BE2C (cell line): ENCODE measurements around the gene PPA1.
"Not testable (repeated sequence)": the region's sequence is repeated elsewhere in the genome, so short reads cannot be mapped to it uniquely, and the experiment has no call there.

ENCODE experiments used
- DNase-seq: peaks from one replicate; pipeline ENCODE4 v3.0.0-alpha.2; 2020
- H3K27me3 ChIP-seq: fragments of 250-450 bp; sonication (Bioruptor Pico); 2 replicates; pipeline ENCODE4 v1.5.1; 2020; ENCODE audit warnings: mild to moderate bottlenecking
- H3K36me3 ChIP-seq: fragments of 250-450 bp; sonication (Bioruptor Pico); 2 replicates; pipeline ENCODE4 v1.5.1; 2020; ENCODE audit warnings: mild to moderate bottlenecking
- H3K4me1 ChIP-seq: fragments of 250-450 bp; sonication (Bioruptor Pico); 2 replicates; pipeline ENCODE4 v1.5.1; 2020
- H3K4me3 ChIP-seq: 2 replicates; pipeline ENCODE4 v1.5.1; 2011; ENCODE audit warnings: low read depth, low read length
- H3K9me3 ChIP-seq: fragments of 250-450 bp; sonication (Bioruptor Pico); 2 replicates; pipeline ENCODE4 v1.5.1; 2020
- CTCF ChIP-seq: IDR thresholded peaks from 2 replicates; pipeline ENCODE4 v1.5.1; 2012; ENCODE audit warnings: mild to moderate bottlenecking, low read depth, low read length

Gene PPA1

GRCh38 chr10:70250961-70251680 is 17.9 kb upstream of the PPA1 start:
- no peak for DNase-seq
- no peaks in the 10 kb centered on the region for H3K4me1 ChIP-seq

GRCh38 chr10:70247360-70247759 is 14.1 kb upstream of the PPA1 start:
- TF ChIP-seq CTCF: no peak
- Histone ChIP-seq H3K9me3 (no peaks in the 10 kb centered on the region), H3K4me3 (no peak overlapping the region), H3K36me3 (no peaks in the 10 kb centered on the region), H3K27me3 (no peaks in the 10 kb centered on the region), H3K4me1 (no peaks in the 10 kb centered on the region)
- DNase-seq: no peak

More at GRCh38 chr10:70250961-70251680, 17.9 kb upstream of the PPA1 start:
- Histone ChIP-seq H3K36me3 (no peaks in the 10 kb centered on the region), H3K9me3 (no peaks in the 10 kb centered on the region), H3K27me3 (no peaks in the 10 kb centered on the region), H3K4me3 (no peak overlapping the region)
- no peak for TF ChIP-seq CTCF

GRCh38 chr10:70241081-70241480 is 7.9 kb upstream of the PPA1 start:
- Histone ChIP-seq H3K27me3 (no peaks in the 10 kb centered on the region), H3K4me3 (no peak overlapping the region), H3K4me1 (no peaks in the 10 kb centered on the region), H3K9me3 (no peaks in the 10 kb centered on the region), H3K36me3 (no peaks in the 10 kb centered on the region)
- TF ChIP-seq CTCF: no peak
- no peak for DNase-seq

- H3K27me3 ChIP-seq, H3K9me3 ChIP-seq, DNase-seq, H3K4me3 ChIP-seq, H3K4me1 ChIP-seq, H3K36me3 ChIP-seq: not testable (repeated sequence)
Observed at GRCh38 chr10:70239986-70240385, 6.8 kb upstream of the PPA1 start.

- not testable (repeated sequence) for H3K27me3 ChIP-seq, H3K4me1 ChIP-seq, H3K9me3 ChIP-seq, H3K36me3 ChIP-seq, H3K4me3 ChIP-seq, DNase-seq
Observed at GRCh38 chr10:70239077-70239976, 6.1 kb upstream of the PPA1 start.

GRCh38 chr10:70237958-70238536 is 4.8 kb upstream of the PPA1 start:
- H3K9me3 ChIP-seq, H3K27me3 ChIP-seq, H3K4me3 ChIP-seq, H3K36me3 ChIP-seq, H3K4me1 ChIP-seq, DNase-seq: not testable (repeated sequence)

- no peaks in the 10 kb centered on the region for H3K4me1 ChIP-seq
- H3K27me3 ChIP-seq: no peaks in the 10 kb centered on the region
- no peak for TF ChIP-seq CTCF
- H3K36me3 ChIP-seq: peaks cover 10% of the 10 kb centered on the region
- DNase-seq: no peak
- no peak overlapping the region for H3K4me3 ChIP-seq
- H3K9me3 ChIP-seq: no peaks in the 10 kb centered on the region
Observed at GRCh38 chr10:70234668-70235447, 1.6 kb upstream of the PPA1 start.
